DOHH2 (cell line): Measurements from ENCODE around the gene KRTAP5-7.

Source experiments
- H3F3A ChIP-seq: fragments of 200-600 bp; sonication (generic), shearing (Covaris generic); 2 replicates; pipeline ENCODE4 v1.6.0; 2016; ENCODE audit warnings: antibody characterized with exemption, mild to moderate bottlenecking; ENCODE audit not compliant: control insufficient read depth, insufficient read depth
- H3K27ac ChIP-seq: fragments of 200-600 bp; sonication (generic); 2 replicates; pipeline ENCODE4 v1.5.1; 2014; ENCODE audit warnings: low read depth, mild to moderate bottlenecking, low read length, moderate library complexity
- H3K27me3 ChIP-seq: fragments of 200-600 bp; sonication (generic); 2 replicates; pipeline ENCODE4 v1.6.1; 2014; ENCODE audit warnings: mild to moderate bottlenecking, low read length, mixed read lengths; ENCODE audit not compliant: control insufficient read depth
- H3K36me3 ChIP-seq: fragments of 200-600 bp; sonication (generic); 2 replicates; pipeline ENCODE4 v1.6.1; 2014; ENCODE audit warnings: mild to moderate bottlenecking, low read length, moderate library complexity, mixed read lengths; ENCODE audit not compliant: control insufficient read depth
- H3K4me1 ChIP-seq: fragments of 200-600 bp; sonication (generic); 2 replicates; pipeline ENCODE4 v1.6.1; 2014; ENCODE audit warnings: mild to moderate bottlenecking, low read length, mixed read lengths; ENCODE audit not compliant: control insufficient read depth
- H3K4me2 ChIP-seq: fragments of 200-600 bp; sonication (generic); 2 replicates; pipeline ENCODE4 v1.6.0; 2014; ENCODE audit warnings: mild to moderate bottlenecking, low read length, moderate library complexity
- H3K4me3 ChIP-seq: fragments of 200-600 bp; sonication (generic); 2 replicates; pipeline ENCODE4 v1.5.1; 2014; ENCODE audit warnings: mild to moderate bottlenecking, low read length, mixed read lengths
- H3K79me2 ChIP-seq: fragments of 200-600 bp; sonication (generic); 2 replicates; pipeline ENCODE4 v1.6.1; 2014; ENCODE audit warnings: mild to moderate bottlenecking, low read length, mixed read lengths; ENCODE audit not compliant: control insufficient read depth
- H3K9me2 ChIP-seq: fragments of 200-600 bp; sonication (generic); replicated peaks from 2 replicates; pipeline ENCODE4 v1.6.1; 2014; ENCODE audit warnings: mild to moderate bottlenecking, low read length, mixed read lengths; ENCODE audit not compliant: control insufficient read depth
- H3K9me3 ChIP-seq: fragments of 200-600 bp; sonication (generic); 2 replicates; pipeline ENCODE4 v1.6.1; 2014; ENCODE audit warnings: antibody characterized with exemption, low read length, mixed read lengths; ENCODE audit not compliant: control insufficient read depth, insufficient read depth
- H4K20me1 ChIP-seq: fragments of 200-600 bp; sonication (generic); 2 replicates; pipeline ENCODE4 v1.6.0; 2014; ENCODE audit warnings: low read depth, mild to moderate bottlenecking, antibody characterized with exemption, low read length, moderate library complexity; ENCODE audit not compliant: control insufficient read depth, insufficient read depth
- CTCF ChIP-seq: fragments of 200-600 bp; sonication (generic); IDR thresholded peaks from one replicate; pipeline ENCODE4 v1.5.1; 2014; ENCODE audit warnings: antibody characterized with exemption, mild to moderate bottlenecking, low read depth, low read length; ENCODE audit not compliant: poor library complexity, severe bottlenecking
- EZH2phosphoT487 ChIP-seq: fragments of 200-600 bp; sonication (generic); IDR thresholded peaks from 2 replicates; pipeline ENCODE4 v1.6.1; 2017; ENCODE audit warnings: borderline replicate concordance, mild to moderate bottlenecking, antibody characterized with exemption, low read length, moderate library complexity, mixed read lengths

The KRTAP5-7 gene

GRCh38 chr11:71481101-71481960 lies 45.7 kb upstream of the KRTAP5-7 start:
- no peaks in the 10 kb centered on the region for H3K9me3 ChIP-seq
- no peaks in the 10 kb centered on the region for H3K9me2 ChIP-seq
- no peaks in the 10 kb centered on the region for H3K4me1 ChIP-seq
- no peak overlapping the region for H3K4me3 ChIP-seq
- H3K36me3 ChIP-seq: peaks cover 71% of the 10 kb centered on the region
- no peaks in the 10 kb centered on the region for H3F3A ChIP-seq
- no peaks in the 10 kb centered on the region for H3K79me2 ChIP-seq
- no peak overlapping the region for H3K4me2 ChIP-seq
- TF ChIP-seq CTCF (no peak), EZH2phosphoT487 (no peak)
- H3K27me3 ChIP-seq: no peaks in the 10 kb centered on the region
- no peaks in the 10 kb centered on the region for H4K20me1 ChIP-seq
- no peak overlapping the region for H3K27ac ChIP-seq

- no peaks in the 10 kb centered on the region for H3K27me3 ChIP-seq
- no peaks in the 10 kb centered on the region for H3K9me3 ChIP-seq
- no peaks in the 10 kb centered on the region for H3K79me2 ChIP-seq
- H3F3A ChIP-seq: no peaks in the 10 kb centered on the region
- no peaks in the 10 kb centered on the region for H3K4me1 ChIP-seq
- H3K36me3 ChIP-seq: peaks cover 62% of the 10 kb centered on the region
- H4K20me1 ChIP-seq: no peaks in the 10 kb centered on the region
- no peak overlapping the region for H3K27ac ChIP-seq
- no peaks in the 10 kb centered on the region for H3K9me2 ChIP-seq
- TF ChIP-seq EZH2phosphoT487: no peak
- no peak for TF ChIP-seq CTCF
- no peak overlapping the region for H3K4me3 ChIP-seq
- H3K4me2 ChIP-seq: no peak overlapping the region
Observed at GRCh38 chr11:71482216-71482615, 44.9 kb upstream of the KRTAP5-7 start.

- H3K27ac ChIP-seq: no peak overlapping the region
- TF ChIP-seq EZH2phosphoT487 (no peak), CTCF (no peak)
- H3K9me2 ChIP-seq: no peaks in the 10 kb centered on the region
- H3K36me3 ChIP-seq: peaks cover 59% of the 10 kb centered on the region
- no peaks in the 10 kb centered on the region for H3K27me3 ChIP-seq
- no peaks in the 10 kb centered on the region for H3F3A ChIP-seq
- H3K4me1 ChIP-seq: no peaks in the 10 kb centered on the region
- no peak overlapping the region for H3K4me3 ChIP-seq
- H4K20me1 ChIP-seq: no peaks in the 10 kb centered on the region
- H3K4me2 ChIP-seq: no peak overlapping the region
- H3K9me3 ChIP-seq: no peaks in the 10 kb centered on the region
- H3K79me2 ChIP-seq: no peaks in the 10 kb centered on the region
Observed at GRCh38 chr11:71482746-71483364, 44.2 kb upstream of the KRTAP5-7 start.
